GM03348 (cell line): ENCODE results near the gene PDSS2.
"Not testable (repeated sequence)": the region's sequence is repeated elsewhere in the genome, so short reads cannot be mapped to it uniquely, and the experiment has no call there.

Experiments
- DNase-seq: peaks from one replicate; pipeline ENCODE4 v3.0.0; 2012; ENCODE audit warnings: low spot score

Gene PDSS2

GRCh38 chr6:107318100-107318736 lies 141.1 kb downstream of the PDSS2 start:
- peak; percentile 69 for DNase-seq

DNA sequence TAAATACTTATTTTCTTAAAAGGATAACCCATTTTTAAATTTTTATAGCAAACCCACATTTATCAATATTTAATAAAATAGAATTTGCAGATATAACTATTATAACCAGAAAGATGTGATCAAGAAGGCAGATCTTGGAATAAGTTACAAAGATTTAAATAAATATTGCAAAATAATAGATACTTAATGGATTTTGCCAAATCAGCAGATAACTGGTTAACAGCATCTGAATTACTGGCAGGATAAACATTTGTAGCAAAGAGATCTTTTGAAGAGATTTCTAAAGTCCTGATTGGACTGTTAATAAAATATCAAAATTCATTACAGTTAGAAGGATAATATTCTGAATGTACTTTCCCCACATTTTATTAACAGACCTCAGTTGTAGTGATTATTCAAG lies 144.2 kb downstream of the PDSS2 start:
- no peak for DNase-seq

GRCh38 chr6:107314531-107314939 lies 144.8 kb downstream of the PDSS2 start:
- DNase-seq, result no peak

DNA sequence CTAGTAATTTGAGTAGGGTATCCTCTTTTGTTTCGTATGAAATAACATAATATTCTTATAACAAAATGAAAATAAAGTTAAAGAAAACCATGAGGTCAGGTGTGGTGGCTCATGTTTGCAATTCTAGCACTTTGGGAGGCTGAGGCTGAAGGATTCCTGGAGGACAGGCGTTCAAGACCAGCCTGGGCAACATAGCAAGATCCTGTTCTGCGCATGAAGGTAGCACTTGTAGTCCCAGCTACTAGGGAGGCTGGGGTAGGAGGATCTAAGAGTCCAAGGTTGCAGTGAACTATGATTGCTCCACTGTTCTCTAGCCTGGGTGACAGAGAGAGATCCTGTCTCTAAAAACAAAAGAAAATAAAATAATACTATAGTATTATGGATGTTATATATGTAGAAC lies 145.6 kb downstream of the PDSS2 start:
- DNase-seq, result no peak

DNA sequence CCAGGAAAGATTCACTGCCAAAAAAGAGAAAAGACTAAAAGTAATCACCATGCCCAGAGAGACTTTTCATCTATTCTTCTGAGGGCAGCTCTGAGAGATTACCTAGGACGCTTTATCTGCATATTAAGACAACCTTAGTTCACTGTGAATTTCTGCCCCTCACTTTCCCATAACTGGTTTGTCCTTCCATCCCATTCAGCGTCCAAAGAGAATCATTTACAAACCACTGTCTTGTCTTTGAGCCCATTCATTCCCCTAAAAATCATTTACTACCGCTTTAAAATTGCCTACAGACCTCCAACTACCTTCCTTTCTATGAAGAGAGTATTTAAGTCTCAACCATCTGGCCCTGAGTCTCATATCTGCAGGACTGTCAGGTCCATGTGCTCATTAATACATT lies 149.0 kb downstream of the PDSS2 start:
- no peak for DNase-seq

- no peak for DNase-seq
These were observed 150.7 kb downstream of the PDSS2 start for GRCh38 chr6:107308677-107309076.

DNA sequence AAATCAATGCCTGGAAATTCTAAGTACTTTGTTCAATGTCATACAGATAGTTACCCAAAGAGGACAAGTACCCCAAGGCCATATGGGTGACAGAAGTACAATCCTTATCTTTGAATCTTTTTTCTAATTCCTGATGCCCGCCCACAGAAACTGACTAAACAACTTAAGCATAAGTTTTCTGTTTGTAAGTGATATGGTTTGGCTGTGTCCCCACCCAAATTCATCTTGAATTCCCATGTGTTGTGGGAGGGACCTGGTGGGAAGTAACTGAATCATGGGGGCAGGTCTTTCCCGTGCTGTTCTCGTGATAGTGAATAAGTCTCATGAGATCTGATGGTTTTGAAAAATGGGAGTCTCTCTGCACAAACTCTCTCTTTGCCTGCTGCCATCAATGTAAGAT lies 153.4 kb downstream of the PDSS2 start:
- DNase-seq, result not testable (repeated sequence)

DNA sequence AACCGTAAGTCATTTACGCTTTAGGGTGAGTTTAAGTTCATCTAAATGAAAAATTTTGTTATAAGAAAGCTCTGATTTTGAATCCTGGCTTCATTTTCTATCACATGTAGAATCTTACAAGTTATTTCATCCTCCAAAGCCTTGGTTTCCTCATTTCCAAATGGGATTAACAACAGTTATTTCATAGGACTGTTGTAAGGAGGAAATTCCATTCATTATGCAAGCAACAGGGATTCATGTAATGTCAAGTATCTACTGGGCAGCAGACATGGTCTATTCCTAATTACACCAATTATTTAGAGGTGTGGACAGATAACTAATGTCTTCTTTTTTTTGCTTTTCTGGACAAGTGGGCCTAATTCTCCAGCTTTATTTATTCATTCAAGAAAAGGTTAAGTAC lies 154.0 kb downstream of the PDSS2 start:
- peak; percentile 9 for DNase-seq

- no peak for DNase-seq
These were observed 154.8 kb downstream of the PDSS2 start for GRCh38 chr6:107304421-107305025.

- DNase-seq, result no peak
These were observed 166.0 kb downstream of the PDSS2 start for GRCh38 chr6:107293350-107293749.

GRCh38 chr6:107292715-107293271 lies 166.6 kb downstream of the PDSS2 start:
- DNase-seq, result no peak

DNA sequence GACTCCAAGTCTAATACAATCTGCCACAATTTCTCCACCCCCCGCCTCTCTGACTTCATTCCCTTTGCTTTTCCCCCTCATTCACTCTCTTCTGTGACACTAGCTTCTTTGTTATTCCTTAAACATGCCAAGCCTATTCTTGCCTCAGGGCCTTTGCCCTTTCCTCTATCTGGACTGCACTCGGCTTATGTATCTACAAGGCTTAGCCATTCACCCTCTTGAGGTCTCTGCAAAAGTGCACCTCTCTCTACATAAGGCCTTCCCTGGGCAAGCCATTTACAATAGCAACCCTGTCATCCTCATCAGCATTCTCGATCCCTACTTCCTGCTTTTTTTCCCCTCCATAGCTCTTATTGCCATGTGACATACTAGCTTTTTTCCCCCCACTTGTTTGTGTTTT lies 168.9 kb downstream of the PDSS2 start:
- DNase-seq, result no peak

DNA sequence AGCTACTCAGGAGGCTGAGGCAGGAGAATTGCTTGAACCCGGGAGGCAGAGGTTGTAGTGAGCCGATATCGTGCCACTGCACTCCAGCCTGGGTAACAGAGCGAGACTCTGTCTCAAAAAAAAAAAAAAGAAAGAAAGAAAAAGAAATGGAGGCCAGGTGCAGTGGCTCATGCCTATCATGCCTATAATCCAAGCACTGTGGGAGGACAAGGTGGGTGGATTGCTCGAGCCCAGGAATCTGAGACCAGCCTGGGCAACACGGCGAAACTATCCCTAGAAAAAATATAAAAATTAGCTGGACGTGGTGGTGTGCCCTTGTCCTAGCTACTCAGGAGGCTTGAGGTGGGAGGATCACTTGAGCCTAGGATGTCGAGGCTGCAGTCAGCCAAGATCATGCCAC lies 170.1 kb downstream of the PDSS2 start:
- DNase-seq, result not testable (repeated sequence)

- not testable (repeated sequence) for DNase-seq
These were observed 173.7 kb downstream of the PDSS2 start for GRCh38 chr6:107285683-107286082.

DNA sequence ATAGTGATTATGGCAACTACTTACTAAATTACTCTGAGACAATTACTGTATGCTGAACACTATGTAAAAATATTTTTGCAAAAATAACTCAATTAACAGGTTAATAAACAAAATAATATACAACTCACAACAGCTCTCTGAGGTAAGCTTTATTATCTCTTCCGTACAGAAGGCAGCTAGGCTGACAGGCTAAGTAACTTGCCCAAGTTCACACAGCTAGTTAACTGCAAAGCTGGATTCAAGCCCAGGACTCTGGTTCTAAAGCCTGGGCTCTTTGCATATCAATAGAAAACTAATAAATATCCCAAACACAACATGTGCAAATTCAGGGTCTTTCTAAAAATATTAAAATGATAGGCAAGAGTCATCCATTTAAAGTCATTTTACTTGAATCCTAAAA lies 174.6 kb downstream of the PDSS2 start:
- no peak for DNase-seq

GRCh38 chr6:107280791-107281190 lies 178.6 kb downstream of the PDSS2 start:
- DNase-seq, result no peak

GRCh38 chr6:107280001-107280400 lies 179.4 kb downstream of the PDSS2 start:
- not testable (repeated sequence) for DNase-seq

DNA sequence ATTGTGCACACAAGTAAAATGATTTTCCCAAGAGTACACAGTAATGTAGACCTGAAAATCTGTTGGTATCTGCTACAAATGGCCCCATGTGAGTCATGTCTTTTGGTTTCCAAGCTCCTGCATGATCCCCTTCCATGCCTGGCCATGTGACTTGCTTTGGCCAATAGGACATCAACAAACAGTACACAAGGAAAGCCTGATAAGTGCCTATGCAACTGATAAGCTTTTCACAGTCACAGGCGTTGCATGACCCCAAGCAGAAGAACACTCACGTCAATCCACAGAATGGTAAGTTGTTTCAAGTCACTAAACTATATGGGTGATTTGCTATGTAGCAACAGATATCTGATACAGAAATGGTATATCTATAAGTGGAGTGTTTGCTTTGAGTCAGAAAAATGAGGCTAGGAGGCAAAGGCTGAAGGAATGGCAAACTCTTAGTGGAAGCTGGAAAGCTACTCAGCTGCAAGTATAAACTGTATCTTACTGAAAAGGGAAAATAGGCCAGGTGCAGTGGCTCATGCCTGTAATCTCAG lies 184.0 kb downstream of the PDSS2 start:
- DNase-seq, result no peak

DNA sequence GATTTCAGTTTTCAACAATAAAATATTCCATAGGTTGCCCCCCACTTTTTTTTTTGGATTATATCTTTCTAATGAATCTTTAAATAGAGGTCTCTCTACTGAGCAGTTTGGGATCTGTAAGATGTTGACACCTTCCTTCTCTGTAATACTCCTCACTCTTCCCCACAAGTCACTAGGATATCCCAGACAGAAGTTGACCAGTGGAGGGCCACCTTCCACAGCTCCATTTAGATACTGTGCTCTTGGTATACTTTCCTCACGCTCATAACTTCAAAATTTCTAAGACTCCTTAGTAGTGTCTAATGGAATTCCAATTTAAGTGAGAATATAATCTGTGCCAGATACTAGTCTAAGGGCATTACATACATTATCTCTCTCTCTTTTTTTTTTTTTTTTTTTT lies 185.1 kb downstream of the PDSS2 start:
- no peak for DNase-seq

- DNase-seq, result no peak
These were observed 187.1 kb downstream of the PDSS2 start for GRCh38 chr6:107272246-107272645.

GRCh38 chr6:107271208-107271790 lies 188.1 kb downstream of the PDSS2 start:
- DNase-seq, result no peak

GRCh38 chr6:107267634-107268033 lies 191.7 kb downstream of the PDSS2 start:
- DNase-seq, result no peak

- DNase-seq, result no peak
These were observed 192.4 kb downstream of the PDSS2 start for GRCh38 chr6:107267006-107267405.
